Measurements from ENCODE around the gene SMARCC2. TPM values are rescaled to one million over a fixed set of nuclear protein-coding genes. Genes with fewer than 3 reads are reported as not detected.

Gene SMARCC2
- total and polyA plus RNA-seq, 2 of the 13 experiments (the other 11 are each of a cell fraction or from before 2014, with no cell fraction given) = 21.3 to 24.1 TPM

DNA sequence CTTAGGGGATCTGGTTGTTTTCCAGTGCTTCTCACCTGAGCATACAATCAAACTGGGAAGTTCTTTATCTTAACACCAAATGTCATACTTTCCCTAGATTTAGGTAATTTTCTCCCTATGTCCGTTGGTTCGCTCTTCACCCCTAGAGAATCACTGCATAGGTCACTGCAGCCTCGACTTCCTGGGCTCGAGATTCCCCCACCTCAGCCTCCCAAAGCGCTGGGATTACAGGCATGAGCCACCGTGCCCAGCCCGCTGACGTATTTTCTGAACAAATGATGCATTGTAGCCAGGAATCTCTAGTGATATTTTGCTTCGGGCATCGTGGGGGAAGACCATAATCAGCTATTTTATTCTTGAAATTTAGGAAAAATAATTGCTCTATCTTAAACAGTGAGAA lies 74.0 kb downstream of the SMARCC2 start:
- in situ Hi-C loops (cut with HindIII; ENCODE audit: extremely low pct_ligation_motif_present, low pct_unique_long_range_greater_than_20kb) = no loop called here
- no peak for FAIRE-seq
- ATAC-seq = no peak

More for the DNA sequence above, 74.0 kb downstream of the SMARCC2 start:
- BruUV-seq (replicated peaks) = no TSS peak
- Histone ChIP-seq H3K27ac (ENCODE audit: extremely low read length, insufficient read depth, low read length) (peak overlapping the region; percentile 93), H2AFZ (ENCODE audit: low read length) (no peak overlapping the region), H3K4me3 (replicated peaks in 1 of 3; ENCODE audit: insufficient read depth in 1 of 3, low read depth in 2 of 3, low read length in 3 of 3) (peak overlapping the region in 2 of 3 experiments; percentile 69 to 86; a peak in 4 of 6 replicates), H3K79me2 (ENCODE audit: insufficient read depth, low read length) (peaks cover 15% of the 10 kb centered on the region), H3K4me2 (ENCODE audit: low read depth, low read length) (peak overlapping the region; percentile 84), H3K9ac (ENCODE audit: insufficient read depth, low read depth, low read length) (peak overlapping the region; percentile 99), H3K36me3 (replicated peaks in 1 of 2; ENCODE audit: control insufficient read depth in 1 of 2, insufficient read depth in 2 of 2, low read length in 2 of 2) (peaks cover 13 to 28% of the 10 kb centered on the region in 2 experiments; a peak in 4 of 5 replicates), H3K9me3 (ENCODE audit: low read length) (no peaks in the 10 kb centered on the region), H3K27me3 (ENCODE audit: control insufficient read depth in 1 of 2, insufficient read depth in 2 of 2, low read length in 2 of 2) (no peaks in the 10 kb centered on the region; a peak in 1 of 5 replicates), H3K4me1 (ENCODE audit: insufficient read depth, low read length) (peaks cover 24% of the 10 kb centered on the region), H4K20me1 (ENCODE audit: insufficient read depth, low read length) (no peaks in the 10 kb centered on the region)
- TF ChIP-seq RARG (CRISPR knock-in tag; IDR thresholded peaks at IDR 0.05; ENCODE audit: low read depth) = no peak
- TF ChIP-seq, protein P1, sequence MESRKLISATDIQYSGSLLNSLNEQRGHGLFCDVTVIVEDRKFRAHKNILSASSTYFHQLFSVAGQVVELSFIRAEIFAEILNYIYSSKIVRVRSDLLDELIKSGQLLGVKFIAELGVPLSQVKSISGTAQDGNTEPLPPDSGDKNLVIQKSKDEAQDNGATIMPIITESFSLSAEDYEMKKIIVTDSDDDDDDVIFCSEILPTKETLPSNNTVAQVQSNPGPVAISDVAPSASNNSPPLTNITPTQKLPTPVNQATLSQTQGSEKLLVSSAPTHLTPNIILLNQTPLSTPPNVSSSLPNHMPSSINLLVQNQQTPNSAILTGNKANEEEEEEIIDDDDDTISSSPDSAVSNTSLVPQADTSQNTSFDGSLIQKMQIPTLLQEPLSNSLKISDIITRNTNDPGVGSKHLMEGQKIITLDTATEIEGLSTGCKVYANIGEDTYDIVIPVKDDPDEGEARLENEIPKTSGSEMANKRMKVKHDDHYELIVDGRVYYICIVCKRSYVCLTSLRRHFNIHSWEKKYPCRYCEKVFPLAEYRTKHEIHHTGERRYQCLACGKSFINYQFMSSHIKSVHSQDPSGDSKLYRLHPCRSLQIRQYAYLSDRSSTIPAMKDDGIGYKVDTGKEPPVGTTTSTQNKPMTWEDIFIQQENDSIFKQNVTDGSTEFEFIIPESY (CRISPR knock-in tag; IDR thresholded peaks at IDR 0.05) = peak; percentile 26; the same call in 1 of the 2 replicates
- TF ChIP-seq SMAD3 (CRISPR knock-in tag; IDR thresholded peaks at IDR 0.05) = no peak
- no peak for TF ChIP-seq ZNF256 (CRISPR knock-in tag; conservative IDR thresholded peaks at IDR 0.05)
- TF ChIP-seq, protein P2, sequence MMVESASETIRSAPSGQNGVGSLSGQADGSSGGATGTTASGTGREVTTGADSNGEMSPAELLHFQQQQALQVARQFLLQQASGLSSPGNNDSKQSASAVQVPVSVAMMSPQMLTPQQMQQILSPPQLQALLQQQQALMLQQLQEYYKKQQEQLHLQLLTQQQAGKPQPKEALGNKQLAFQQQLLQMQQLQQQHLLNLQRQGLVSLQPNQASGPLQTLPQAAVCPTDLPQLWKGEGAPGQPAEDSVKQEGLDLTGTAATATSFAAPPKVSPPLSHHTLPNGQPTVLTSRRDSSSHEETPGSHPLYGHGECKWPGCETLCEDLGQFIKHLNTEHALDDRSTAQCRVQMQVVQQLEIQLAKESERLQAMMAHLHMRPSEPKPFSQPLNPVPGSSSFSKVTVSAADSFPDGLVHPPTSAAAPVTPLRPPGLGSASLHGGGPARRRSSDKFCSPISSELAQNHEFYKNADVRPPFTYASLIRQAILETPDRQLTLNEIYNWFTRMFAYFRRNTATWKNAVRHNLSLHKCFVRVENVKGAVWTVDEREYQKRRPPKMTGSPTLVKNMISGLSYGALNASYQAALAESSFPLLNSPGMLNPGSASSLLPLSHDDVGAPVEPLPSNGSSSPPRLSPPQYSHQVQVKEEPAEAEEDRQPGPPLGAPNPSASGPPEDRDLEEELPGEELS (CRISPR knock-in tag; IDR thresholded peaks at IDR 0.05) = no peak
- 0 out of 2 replicates have a peak, but pooled peaks have one; percentile 52 for TF ChIP-seq ZNF816 (CRISPR knock-in tag; IDR thresholded peaks at IDR 0.05; ENCODE audit: borderline replicate concordance)
- TF ChIP-seq ELF3 (CRISPR knock-in tag; IDR thresholded peaks at IDR 0.05) = no peak
- no peak for TF ChIP-seq ZNF326 (CRISPR knock-in tag; IDR thresholded peaks at IDR 0.05; ENCODE audit: borderline replicate concordance)
- TF ChIP-seq, protein P3, sequence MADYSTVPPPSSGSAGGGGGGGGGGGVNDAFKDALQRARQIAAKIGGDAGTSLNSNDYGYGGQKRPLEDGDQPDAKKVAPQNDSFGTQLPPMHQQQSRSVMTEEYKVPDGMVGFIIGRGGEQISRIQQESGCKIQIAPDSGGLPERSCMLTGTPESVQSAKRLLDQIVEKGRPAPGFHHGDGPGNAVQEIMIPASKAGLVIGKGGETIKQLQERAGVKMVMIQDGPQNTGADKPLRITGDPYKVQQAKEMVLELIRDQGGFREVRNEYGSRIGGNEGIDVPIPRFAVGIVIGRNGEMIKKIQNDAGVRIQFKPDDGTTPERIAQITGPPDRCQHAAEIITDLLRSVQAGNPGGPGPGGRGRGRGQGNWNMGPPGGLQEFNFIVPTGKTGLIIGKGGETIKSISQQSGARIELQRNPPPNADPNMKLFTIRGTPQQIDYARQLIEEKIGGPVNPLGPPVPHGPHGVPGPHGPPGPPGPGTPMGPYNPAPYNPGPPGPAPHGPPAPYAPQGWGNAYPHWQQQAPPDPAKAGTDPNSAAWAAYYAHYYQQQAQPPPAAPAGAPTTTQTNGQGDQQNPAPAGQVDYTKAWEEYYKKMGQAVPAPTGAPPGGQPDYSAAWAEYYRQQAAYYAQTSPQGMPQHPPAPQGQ (CRISPR knock-in tag; IDR thresholded peaks at IDR 0.05; ENCODE audit: borderline replicate concordance) = no peak
- no peak for TF ChIP-seq NFE2 (CRISPR knock-in tag; IDR thresholded peaks at IDR 0.05)
- TF ChIP-seq IRF2 (CRISPR knock-in tag; IDR thresholded peaks at IDR 0.05) = no peak
- no peak for TF ChIP-seq SCMH1 (CRISPR knock-in tag; IDR thresholded peaks at IDR 0.05; ENCODE audit: borderline replicate concordance)
- 88% methylated on average over 10 of the region's 10 CpGs for WGBS (ENCODE audit: low lambda C conversion rate)
- POLR2A ChIA-PET = interaction anchor here (0.6 to 6.2 kb wide), 5 partner anchors 12 to 611 kb away, joined by 4 to 128 read pairs (median 6); partner anchors contain the start of genes ERBB3, MYL6, PA2G4 and SMARCC2
- intact Hi-C loops (cut with micrococcal nuclease; ENCODE audit: unreplicated experiment) = loop anchor here (5.0 kb wide), 2 partner anchors 68 to 352 kb away; partner anchors contain the start of gene SPRYD4
- DNase-seq (ENCODE audit: low spot score) = no peak
- CTCF ChIA-PET (ENCODE audit: low intra/inter-chr PET ratio, low total read pairs) = interaction anchor here (1.4 kb wide), 1 partner anchor 37 kb away, joined by 4 read pairs; no protein-coding TSS in a partner anchor
